Fibroblast of lung (primary cell): ENCODE measurements around the gene EFCAB12.

Experiments
- EZH2 ChIP-seq: IDR thresholded peaks from 2 replicates; pipeline ENCODE4 v1.5.1; 2012; ENCODE audit warnings: low read length, control low read depth, mild to moderate bottlenecking; ENCODE audit errors: missing control alignments
- TF ChIP-seq, protein P1 (sequence below), 2 donors: IDR thresholded peaks in 1 of 2; conservative IDR thresholded peaks in 1 of 2; 1 replicate in 1 of 2; 2 replicates in 1 of 2; pipeline ENCODE4 v1.5.1; 2011 to 2012; ENCODE audit warnings: low read length in 2 of 2, control low read depth in 1 of 2, inconsistent platforms in 1 of 2, low read depth in 1 of 2, mild to moderate bottlenecking in 1 of 2

DNA sequence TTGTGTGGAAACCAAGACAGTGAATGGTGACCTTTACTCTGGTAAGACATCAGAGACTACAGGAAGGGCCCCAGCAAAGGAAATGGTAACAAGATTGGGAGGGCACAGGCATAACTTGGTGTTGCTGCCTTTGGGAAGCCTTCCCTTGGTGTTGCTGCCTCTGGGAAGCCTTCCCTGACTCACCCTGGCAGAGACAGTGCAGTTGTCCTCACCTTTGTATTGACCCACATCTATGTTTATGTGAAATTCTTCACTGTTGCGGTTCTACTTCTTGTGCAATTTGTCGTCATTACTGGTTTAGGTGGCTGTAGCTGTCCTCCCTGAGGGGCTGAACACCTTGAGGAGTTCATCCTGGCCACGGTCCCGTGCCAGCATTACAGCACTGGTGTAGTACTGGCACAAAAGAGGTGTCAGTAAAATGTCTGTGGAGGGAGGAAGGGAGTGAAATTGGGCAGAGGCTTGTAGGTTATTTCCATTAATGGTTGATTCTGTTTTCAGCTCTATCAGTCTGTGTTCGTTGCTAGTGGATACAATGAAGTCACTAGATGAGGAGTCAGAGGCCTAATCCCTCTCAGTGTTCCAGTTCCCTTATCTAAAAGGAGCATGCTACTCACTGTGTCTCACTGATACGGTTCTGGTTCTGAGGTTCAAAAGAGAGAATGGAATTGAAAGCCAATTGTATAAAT is 33.2 kb upstream of the EFCAB12 start:
- TF ChIP-seq, protein P1, sequence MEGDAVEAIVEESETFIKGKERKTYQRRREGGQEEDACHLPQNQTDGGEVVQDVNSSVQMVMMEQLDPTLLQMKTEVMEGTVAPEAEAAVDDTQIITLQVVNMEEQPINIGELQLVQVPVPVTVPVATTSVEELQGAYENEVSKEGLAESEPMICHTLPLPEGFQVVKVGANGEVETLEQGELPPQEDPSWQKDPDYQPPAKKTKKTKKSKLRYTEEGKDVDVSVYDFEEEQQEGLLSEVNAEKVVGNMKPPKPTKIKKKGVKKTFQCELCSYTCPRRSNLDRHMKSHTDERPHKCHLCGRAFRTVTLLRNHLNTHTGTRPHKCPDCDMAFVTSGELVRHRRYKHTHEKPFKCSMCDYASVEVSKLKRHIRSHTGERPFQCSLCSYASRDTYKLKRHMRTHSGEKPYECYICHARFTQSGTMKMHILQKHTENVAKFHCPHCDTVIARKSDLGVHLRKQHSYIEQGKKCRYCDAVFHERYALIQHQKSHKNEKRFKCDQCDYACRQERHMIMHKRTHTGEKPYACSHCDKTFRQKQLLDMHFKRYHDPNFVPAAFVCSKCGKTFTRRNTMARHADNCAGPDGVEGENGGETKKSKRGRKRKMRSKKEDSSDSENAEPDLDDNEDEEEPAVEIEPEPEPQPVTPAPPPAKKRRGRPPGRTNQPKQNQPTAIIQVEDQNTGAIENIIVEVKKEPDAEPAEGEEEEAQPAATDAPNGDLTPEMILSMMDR (conservative IDR thresholded peaks at IDR 0.05 in 1 of 2, IDR thresholded peaks at IDR 0.05 in 1 of 2; ENCODE audit: low read depth in 1 of 2, low read length in 2 of 2) = no peak
- no peak for TF ChIP-seq EZH2
